ENCODE results near the gene CCDC183.

The CCDC183 gene

GRCh38 chr9:136803551-136804508 is 7.7 kb downstream of the CCDC183 start:
- Histone ChIP-seq H3K4me3 (no peak overlapping the region), H4K20me1 (peaks cover 0 to 47% (median 15%) of the 10 kb centered on the region in 11 experiments; a peak in 16 of 22 replicates), H3K36me3 (peaks cover 0 to 33% (median 18%) of the 10 kb centered on the region in 11 experiments; a peak in 13 of 22 replicates), H3K27me3 (peaks cover 0 to 15% (median 8%) of the 10 kb centered on the region in 11 experiments; a peak in 12 of 22 replicates), H3K9ac (peak overlapping the region in 1 of 11 experiments; percentile 33; a peak in 1 of 22 replicates), H3K4me2 (no peak overlapping the region), H3K9me3 (replicated peaks in 1 of 11) (no peaks in the 10 kb centered on the region), H3K4me1 (peaks cover 41 to 57% (median 49%) of the 10 kb centered on the region in 10 experiments), H3K27ac (no peak overlapping the region)
- no peak for TF ChIP-seq Cebpa-rat (IDR thresholded peaks at IDR 0.05)

- Histone ChIP-seq H4K20me1 (peaks cover 1 to 47% (median 23%) of the 10 kb centered on the region in 11 experiments; a peak in 19 of 22 replicates), H3K27ac (no peak overlapping the region), H3K4me1 (peaks cover 44 to 57% (median 49%) of the 10 kb centered on the region in 10 experiments), H3K4me3 (no peak overlapping the region), H3K9ac (peak overlapping the region in 3 of 11 experiments; percentile 16 to 37 (median 18); a peak in 2 of 22 replicates), H3K9me3 (replicated peaks in 1 of 11) (no peaks in the 10 kb centered on the region), H3K27me3 (peaks cover 0 to 7% (median under 1%) of the 10 kb centered on the region in 11 experiments; a peak in 9 of 22 replicates), H3K36me3 (peaks cover 0 to 39% (median 24%) of the 10 kb centered on the region in 11 experiments; a peak in 16 of 22 replicates), H3K4me2 (no peak overlapping the region)
- TF ChIP-seq Cebpa-rat (IDR thresholded peaks at IDR 0.05) = no peak
These were observed 8.5 kb downstream of the CCDC183 start for GRCh38 chr9:136804509-136805206.

GRCh38 chr9:136805207-136805740 is 9.1 kb downstream of the CCDC183 start:
- Histone ChIP-seq H4K20me1 (peaks cover 7 to 51% (median 29%) of the 10 kb centered on the region in 11 experiments; a peak in 19 of 22 replicates), H3K4me2 (no peak overlapping the region), H3K9me3 (replicated peaks in 1 of 11) (no peaks in the 10 kb centered on the region), H3K27me3 (peaks cover 0 to 5% (median 0%) of the 10 kb centered on the region in 11 experiments; a peak in 3 of 22 replicates), H3K27ac (no peak overlapping the region), H3K4me3 (no peak overlapping the region), H3K4me1 (peaks cover 47 to 58% (median 52%) of the 10 kb centered on the region in 10 experiments), H3K36me3 (peaks cover 3 to 45% (median 30%) of the 10 kb centered on the region in 11 experiments; a peak in 17 of 22 replicates), H3K9ac (peak overlapping the region in 3 of 11 experiments; percentile 16 to 99 (median 37); a peak in 2 of 22 replicates)
- TF ChIP-seq Cebpa-rat (IDR thresholded peaks at IDR 0.05) = no peak

- H4K20me1 ChIP-seq = peaks cover 15 to 54% (median 30%) of the 10 kb centered on the region in 11 experiments; a peak in 19 of 22 replicates
- H3K4me1 ChIP-seq = peaks cover 47 to 58% (median 52%) of the 10 kb centered on the region in 10 experiments
- no peaks in the 10 kb centered on the region for H3K9me3 ChIP-seq (replicated peaks in 1 of 11)
- H3K27me3 ChIP-seq = no peaks in the 10 kb centered on the region
- peak overlapping the region in 10 of 11 experiments; percentile 84 to 99 (median 98); a peak in 16 of 22 replicates for H3K9ac ChIP-seq
- peaks cover 11 to 53% (median 38%) of the 10 kb centered on the region in 11 experiments; a peak in 20 of 22 replicates for H3K36me3 ChIP-seq
- no peak overlapping the region for H3K27ac ChIP-seq
- no peak for TF ChIP-seq Cebpa-rat (IDR thresholded peaks at IDR 0.05)
- H3K4me3 ChIP-seq = no peak overlapping the region; a peak in 2 of 20 replicates
- H3K4me2 ChIP-seq = peak overlapping the region; percentile 82 to 99 (median 96)
These were observed 9.9 kb downstream of the CCDC183 start for GRCh38 chr9:136806067-136806466.

- Histone ChIP-seq H3K27ac (peak overlapping the region; percentile 69 to 98 (median 95); a peak in 19 of 22 replicates), H3K9ac (peak overlapping the region; percentile 84 to 99 (median 98)), H3K4me3 (peak overlapping the region; percentile 76 to 100 (median 100)), H3K4me1 (peaks cover 41 to 57% (median 50%) of the 10 kb centered on the region in 10 experiments), H3K27me3 (no peaks in the 10 kb centered on the region), H3K4me2 (peak overlapping the region; percentile 82 to 99 (median 96)), H3K9me3 (replicated peaks in 1 of 11) (no peaks in the 10 kb centered on the region), H3K36me3 (peaks cover 11 to 59% (median 45%) of the 10 kb centered on the region in 11 experiments; a peak in 20 of 22 replicates), H4K20me1 (peaks cover 17 to 60% (median 36%) of the 10 kb centered on the region in 11 experiments; a peak in 19 of 22 replicates)
- no peak for TF ChIP-seq Cebpa-rat (IDR thresholded peaks at IDR 0.05)
These were observed 10.6 kb downstream of the CCDC183 start for GRCh38 chr9:136806631-136807201.

- H3K4me3 ChIP-seq = peak within 1 kb of the TSS; percentile 76 to 100 (median 100)
- H3K4me2 ChIP-seq = peak within 1 kb of the TSS; percentile 82 to 99 (median 96)
- H3K27me3 ChIP-seq = no peaks in the 10 kb centered on the region
- peaks cover 17 to 68% (median 43%) of the 10 kb centered on the region in 11 experiments; a peak in 20 of 22 replicates for H4K20me1 ChIP-seq
- peaks cover 14 to 67% (median 52%) of the 10 kb centered on the region in 11 experiments for H3K36me3 ChIP-seq
- H3K9ac ChIP-seq = peak within 1 kb of the TSS; percentile 84 to 99 (median 98)
- peak within 1 kb of the TSS; percentile 69 to 98 (median 95) for H3K27ac ChIP-seq
- no peak for TF ChIP-seq Cebpa-rat (IDR thresholded peaks at IDR 0.05)
- peaks cover 40 to 56% (median 49%) of the 10 kb centered on the region in 10 experiments for H3K4me1 ChIP-seq
- no peaks in the 10 kb centered on the region for H3K9me3 ChIP-seq (replicated peaks in 1 of 11)
These were observed 11.3 kb downstream of the CCDC183 start, which contains the start of gene RABL6 for GRCh38 chr9:136807281-136808074. RABL6 (plus strand) TSS chr9:136807948; CDS start chr9:136808197, 249 bp downstream.

- Histone ChIP-seq H3K4me2 (peak overlapping the region; percentile 82 to 99 (median 95)), H3K4me3 (peak overlapping the region; percentile 76 to 100 (median 100)), H3K9me3 (replicated peaks in 1 of 11) (no peaks in the 10 kb centered on the region), H3K9ac (peak overlapping the region; percentile 84 to 99 (median 98)), H3K27ac (peak overlapping the region; percentile 69 to 98 (median 95)), H3K4me1 (peaks cover 44 to 63% (median 52%) of the 10 kb centered on the region in 10 experiments), H3K36me3 (peaks cover 21 to 75% (median 60%) of the 10 kb centered on the region in 11 experiments), H3K27me3 (no peaks in the 10 kb centered on the region), H4K20me1 (peaks cover 25 to 76% (median 51%) of the 10 kb centered on the region in 11 experiments; a peak in 20 of 22 replicates)
- TF ChIP-seq Cebpa-rat (IDR thresholded peaks at IDR 0.05) = 0 out of 22 replicates have a peak, but pooled peaks of 1 of the 11 experiments have one; percentile 10
These were observed 12.1 kb downstream of the CCDC183 start for GRCh38 chr9:136808075-136808805.

Measured in BLaER1 treated with 17β-estradiol and CSF1 and Interleukin-3, amounts not matched to agents 10 nM and 100 nM (cell line).